ENCODE data around the gene PCDHA6. TPM values are rescaled to one million over a fixed set of nuclear protein-coding genes. Genes with fewer than 3 reads are reported as not detected.
"Not testable (repeated sequence)": the region's sequence is repeated elsewhere in the genome, so short reads cannot be mapped to it uniquely, and the experiment has no call there.

PCDHA6 gene
- total RNA-seq, 1 experiment from 2014 or later: not detected

DNA sequence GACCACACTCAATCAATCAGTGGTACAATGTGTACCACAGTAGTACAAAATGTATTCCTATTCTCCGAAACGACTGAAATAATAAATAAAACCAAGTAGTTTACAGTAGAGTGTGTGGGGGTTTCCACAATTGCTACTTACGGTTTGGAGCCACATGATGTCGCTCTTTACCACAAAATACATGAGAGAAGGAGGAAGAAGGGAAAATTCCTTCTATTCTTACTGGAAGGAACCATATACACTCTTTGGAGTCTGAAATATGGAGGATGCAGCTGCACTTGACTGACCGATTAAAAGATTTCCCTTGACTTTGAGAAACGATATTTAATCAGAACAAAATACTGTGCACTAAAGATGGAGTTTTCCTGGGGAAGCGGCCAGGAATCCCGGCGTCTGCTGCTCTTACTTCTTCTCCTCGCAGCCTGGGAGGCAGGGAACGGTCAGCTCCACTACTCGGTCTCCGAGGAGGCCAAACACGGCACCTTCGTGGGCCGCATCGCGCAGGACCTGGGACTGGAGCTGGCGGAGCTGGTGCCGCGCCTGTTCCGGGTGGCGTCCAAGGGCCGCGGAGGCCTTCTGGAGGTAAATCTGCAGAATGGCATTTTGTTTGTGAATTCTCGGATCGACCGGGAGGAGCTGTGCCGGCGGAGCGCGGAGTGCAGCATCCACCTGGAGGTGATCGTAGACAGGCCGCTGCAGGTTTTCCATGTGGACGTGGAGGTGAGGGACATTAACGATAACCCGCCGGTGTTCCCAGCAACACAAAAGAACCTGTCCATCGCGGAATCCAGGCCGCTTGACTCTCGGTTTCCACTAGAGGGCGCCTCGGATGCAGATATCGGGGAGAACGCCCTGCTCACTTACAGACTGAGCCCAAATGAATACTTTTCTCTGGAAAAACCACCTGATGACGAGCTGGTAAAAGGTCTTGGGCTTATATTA is 20.7 kb upstream of the PCDHA6 start, which contains the start of gene PCDHA4:
PCDHA4 (plus strand) TSS at position 235 of the 942 bp plus-strand sequence.
- BruUV-seq (replicated peaks): no TSS peak
- H3K79me2 ChIP-seq (ENCODE audit: low read depth): no peaks in the 10 kb centered on the region
- no peaks in the 10 kb centered on the region for H3K36me3 ChIP-seq (ENCODE audit: low read depth)
- no peak within 1 kb of the TSS for H2AFZ ChIP-seq
- ChIA-PET CTCF (no interaction called here), POLR2A (ENCODE audit: unreplicated experiment) (no interaction called here)
- TF ChIP-seq, protein P1, sequence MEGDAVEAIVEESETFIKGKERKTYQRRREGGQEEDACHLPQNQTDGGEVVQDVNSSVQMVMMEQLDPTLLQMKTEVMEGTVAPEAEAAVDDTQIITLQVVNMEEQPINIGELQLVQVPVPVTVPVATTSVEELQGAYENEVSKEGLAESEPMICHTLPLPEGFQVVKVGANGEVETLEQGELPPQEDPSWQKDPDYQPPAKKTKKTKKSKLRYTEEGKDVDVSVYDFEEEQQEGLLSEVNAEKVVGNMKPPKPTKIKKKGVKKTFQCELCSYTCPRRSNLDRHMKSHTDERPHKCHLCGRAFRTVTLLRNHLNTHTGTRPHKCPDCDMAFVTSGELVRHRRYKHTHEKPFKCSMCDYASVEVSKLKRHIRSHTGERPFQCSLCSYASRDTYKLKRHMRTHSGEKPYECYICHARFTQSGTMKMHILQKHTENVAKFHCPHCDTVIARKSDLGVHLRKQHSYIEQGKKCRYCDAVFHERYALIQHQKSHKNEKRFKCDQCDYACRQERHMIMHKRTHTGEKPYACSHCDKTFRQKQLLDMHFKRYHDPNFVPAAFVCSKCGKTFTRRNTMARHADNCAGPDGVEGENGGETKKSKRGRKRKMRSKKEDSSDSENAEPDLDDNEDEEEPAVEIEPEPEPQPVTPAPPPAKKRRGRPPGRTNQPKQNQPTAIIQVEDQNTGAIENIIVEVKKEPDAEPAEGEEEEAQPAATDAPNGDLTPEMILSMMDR (conservative IDR thresholded peaks at IDR 0.05): peak; percentile 19; the same call in 1 of the 2 replicates
- TF ChIP-seq EZH2 (IDR thresholded peaks at IDR 0.05; ENCODE audit: low read depth): no peak
- H3K9me2 ChIP-seq (ENCODE audit: insufficient read depth): no peaks in the 10 kb centered on the region
- no peak within 1 kb of the TSS for H3K4me2 ChIP-seq
- H3K4me3 ChIP-seq: no peak within 1 kb of the TSS
- H3K4me1 ChIP-seq (replicated peaks; ENCODE audit: insufficient read depth): no peaks in the 10 kb centered on the region
- no peak for DNase-seq
- intact Hi-C loops (cut with micrococcal nuclease; ENCODE audit: unreplicated experiment): no loop called here
- H4K20me1 ChIP-seq (ENCODE audit: insufficient read depth): no peaks in the 10 kb centered on the region
- no peaks in the 10 kb centered on the region; the same call in 1 of the 2 replicates for H3K9me3 ChIP-seq (ENCODE audit: insufficient read depth, low read depth)
- no peaks in the 10 kb centered on the region for H3K27me3 ChIP-seq (ENCODE audit: insufficient read depth, low read depth)
- no peak within 1 kb of the TSS for H3K27ac ChIP-seq
- no peaks in the 10 kb centered on the region for H3F3A ChIP-seq (ENCODE audit: insufficient read depth, low read depth)

- H3K4me1 ChIP-seq (replicated peaks; ENCODE audit: insufficient read depth); H3K4me2 ChIP-seq; POLR2A ChIA-PET (ENCODE audit: unreplicated experiment); DNase-seq; H3K79me2 ChIP-seq (ENCODE audit: low read depth); intact Hi-C loops (cut with micrococcal nuclease; ENCODE audit: unreplicated experiment); CTCF ChIA-PET; BruUV-seq (replicated peaks); H3K36me3 ChIP-seq (ENCODE audit: low read depth); H3K9me2 ChIP-seq (ENCODE audit: insufficient read depth); H4K20me1 ChIP-seq (ENCODE audit: insufficient read depth); H3K4me3 ChIP-seq; H2AFZ ChIP-seq; H3K27ac ChIP-seq; H3F3A ChIP-seq (ENCODE audit: insufficient read depth, low read depth); H3K9me3 ChIP-seq (ENCODE audit: insufficient read depth, low read depth); H3K27me3 ChIP-seq (ENCODE audit: insufficient read depth, low read depth): not testable (repeated sequence)
Observed at GRCh38 chr5:140808241-140808888, 19.4 kb upstream of the PCDHA6 start.

DNA sequence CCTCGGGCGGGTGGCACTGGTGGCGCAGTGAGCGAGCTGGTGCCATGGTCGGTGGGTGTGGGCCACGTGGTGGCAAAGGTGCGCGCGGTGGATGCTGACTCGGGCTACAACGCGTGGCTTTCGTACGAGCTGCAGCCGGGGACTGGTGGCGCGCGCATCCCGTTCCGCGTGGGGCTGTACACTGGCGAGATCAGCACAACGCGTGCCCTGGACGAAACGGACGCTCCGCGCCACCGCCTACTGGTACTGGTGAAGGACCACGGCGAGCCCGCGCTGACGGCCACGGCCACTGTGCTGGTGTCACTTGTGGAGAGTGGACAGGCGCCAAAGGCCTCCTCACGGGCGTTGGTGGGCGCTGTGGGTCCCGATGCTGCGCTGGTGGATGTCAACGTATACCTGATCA is 18.9 kb upstream of the PCDHA6 start:
- DNase-seq: no peak
- H3K9me3 ChIP-seq (ENCODE audit: insufficient read depth, low read depth): no peaks in the 10 kb centered on the region; the same call in 1 of the 2 replicates
- no peaks in the 10 kb centered on the region for H3F3A ChIP-seq (ENCODE audit: insufficient read depth, low read depth)
- H3K4me1 ChIP-seq (replicated peaks; ENCODE audit: insufficient read depth): no peaks in the 10 kb centered on the region
- no TSS peak for BruUV-seq (replicated peaks)
- H3K79me2 ChIP-seq (ENCODE audit: low read depth): no peaks in the 10 kb centered on the region
- no peaks in the 10 kb centered on the region for H3K27me3 ChIP-seq (ENCODE audit: insufficient read depth, low read depth)
- TF ChIP-seq, protein P1 (conservative IDR thresholded peaks at IDR 0.05): no peak
- no peak for TF ChIP-seq EZH2 (IDR thresholded peaks at IDR 0.05; ENCODE audit: low read depth)
- intact Hi-C loops (cut with micrococcal nuclease; ENCODE audit: unreplicated experiment): no loop called here
- POLR2A ChIA-PET (ENCODE audit: unreplicated experiment): no interaction called here
- H3K4me3 ChIP-seq: no peak overlapping the region
- no peak overlapping the region for H3K27ac ChIP-seq
- H4K20me1 ChIP-seq (ENCODE audit: insufficient read depth): no peaks in the 10 kb centered on the region
- CTCF ChIA-PET: no interaction called here
- no peak overlapping the region for H2AFZ ChIP-seq
- no peak overlapping the region for H3K4me2 ChIP-seq
- H3K9me2 ChIP-seq (ENCODE audit: insufficient read depth): no peaks in the 10 kb centered on the region
- no peaks in the 10 kb centered on the region for H3K36me3 ChIP-seq (ENCODE audit: low read depth)
